Midbrain (tissue), 1 donor: Measurements from ENCODE around the gene TLDC2.
A peak's percentile ranks its signal among the peaks of the same experiment; 100 is the strongest.

Experiments
- DNase-seq: peaks from one replicate; lab custom pipeline; 2025; lab: John Stamatoyannopoulos, UW

TLDC2 gene

DNA sequence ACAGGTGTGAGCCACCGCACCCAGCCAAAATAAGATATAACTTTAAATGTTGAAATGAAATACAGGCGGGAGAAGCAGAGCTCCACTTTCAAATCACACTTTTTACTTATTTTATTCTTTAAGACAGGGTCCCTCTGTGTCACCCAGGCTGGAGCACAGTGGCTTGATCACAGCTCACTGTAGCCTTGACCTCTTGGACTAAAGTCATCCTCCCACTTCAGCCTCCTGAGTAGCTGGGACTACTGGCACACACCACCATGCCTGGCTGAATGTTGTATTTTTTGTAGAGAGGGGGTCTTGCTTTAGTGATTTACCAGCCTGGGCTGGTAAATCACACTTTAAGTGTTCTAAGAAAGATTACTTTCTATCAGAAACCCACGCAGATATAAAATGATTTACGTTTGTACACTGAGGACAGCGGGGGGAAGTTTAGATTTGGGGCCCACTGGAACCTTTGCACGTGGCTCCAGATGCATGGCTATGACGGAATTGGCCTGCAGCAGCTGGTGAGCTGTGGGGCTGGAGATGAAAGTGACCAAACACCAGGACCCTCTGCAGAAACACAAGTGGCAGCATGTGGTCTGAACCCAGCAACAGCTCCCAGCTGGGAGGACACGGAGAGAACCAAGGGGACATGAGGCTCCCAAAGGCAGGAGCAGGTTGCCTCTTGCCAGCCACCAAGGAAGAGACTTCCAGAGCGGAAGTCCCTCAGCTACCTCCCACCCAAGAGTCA is 26.4 kb upstream of the TLDC2 start:
- no peak for DNase-seq

DNA sequence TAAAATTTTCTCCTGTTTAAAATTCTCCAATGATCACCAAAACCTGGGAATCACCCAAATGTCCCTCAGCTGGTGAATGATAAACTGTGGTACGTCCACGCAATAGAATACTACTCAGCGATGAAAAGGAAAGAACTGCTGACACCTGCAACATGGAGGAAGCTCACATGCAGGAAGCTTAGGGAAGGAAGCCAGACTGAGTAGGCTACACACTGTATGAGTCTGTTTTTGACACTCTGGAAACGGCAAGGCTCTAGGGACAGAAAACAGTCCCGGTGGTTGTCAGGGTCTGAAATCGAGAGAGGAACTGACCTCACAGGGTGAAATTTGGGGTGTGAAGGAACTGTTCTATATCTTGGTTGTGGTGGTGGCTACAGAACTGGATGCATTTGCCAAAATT is 25.2 kb upstream of the TLDC2 start:
- DNase-seq = no peak

DNA sequence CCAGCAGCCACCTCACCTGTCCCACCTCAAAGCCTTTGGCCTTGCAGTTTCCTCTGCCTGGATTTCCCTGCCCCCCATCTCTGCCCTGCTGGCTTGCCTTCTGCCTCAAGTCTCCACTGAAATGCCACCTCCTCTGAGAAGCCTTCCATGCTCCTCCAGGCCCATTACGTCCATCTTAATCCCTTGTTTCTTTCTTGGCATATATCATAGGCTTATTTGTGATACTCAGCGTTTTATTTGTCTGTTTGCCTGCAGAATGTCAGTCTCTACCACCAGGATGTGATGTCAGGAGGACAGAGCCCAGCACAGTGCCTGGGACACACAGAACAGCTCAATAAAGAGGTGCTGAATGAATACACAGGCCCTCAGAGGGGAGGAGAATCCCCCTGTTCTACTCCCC is 24.4 kb upstream of the TLDC2 start:
- no peak for DNase-seq

DNA sequence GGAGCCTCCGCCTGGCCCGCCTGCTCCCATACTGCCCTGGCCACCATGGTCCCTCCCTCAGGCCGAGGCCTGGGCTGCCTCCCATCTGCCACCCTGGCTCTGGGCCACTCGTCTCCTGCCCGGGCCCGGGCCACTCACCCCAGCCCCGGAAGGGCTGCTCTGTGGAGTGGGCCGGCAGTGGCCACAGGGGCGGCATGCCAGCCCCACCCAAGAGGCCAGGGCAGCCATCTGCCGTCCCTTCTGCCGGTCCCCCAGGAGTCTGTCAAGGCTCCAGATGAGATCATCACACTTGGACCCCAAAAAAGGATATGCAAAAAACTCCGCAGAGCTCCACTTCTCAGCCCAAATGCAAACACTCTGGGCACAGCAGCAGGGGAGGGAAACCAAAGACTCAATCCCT is 23.8 kb upstream of the TLDC2 start:
- peak; percentile 38 for DNase-seq

DNA sequence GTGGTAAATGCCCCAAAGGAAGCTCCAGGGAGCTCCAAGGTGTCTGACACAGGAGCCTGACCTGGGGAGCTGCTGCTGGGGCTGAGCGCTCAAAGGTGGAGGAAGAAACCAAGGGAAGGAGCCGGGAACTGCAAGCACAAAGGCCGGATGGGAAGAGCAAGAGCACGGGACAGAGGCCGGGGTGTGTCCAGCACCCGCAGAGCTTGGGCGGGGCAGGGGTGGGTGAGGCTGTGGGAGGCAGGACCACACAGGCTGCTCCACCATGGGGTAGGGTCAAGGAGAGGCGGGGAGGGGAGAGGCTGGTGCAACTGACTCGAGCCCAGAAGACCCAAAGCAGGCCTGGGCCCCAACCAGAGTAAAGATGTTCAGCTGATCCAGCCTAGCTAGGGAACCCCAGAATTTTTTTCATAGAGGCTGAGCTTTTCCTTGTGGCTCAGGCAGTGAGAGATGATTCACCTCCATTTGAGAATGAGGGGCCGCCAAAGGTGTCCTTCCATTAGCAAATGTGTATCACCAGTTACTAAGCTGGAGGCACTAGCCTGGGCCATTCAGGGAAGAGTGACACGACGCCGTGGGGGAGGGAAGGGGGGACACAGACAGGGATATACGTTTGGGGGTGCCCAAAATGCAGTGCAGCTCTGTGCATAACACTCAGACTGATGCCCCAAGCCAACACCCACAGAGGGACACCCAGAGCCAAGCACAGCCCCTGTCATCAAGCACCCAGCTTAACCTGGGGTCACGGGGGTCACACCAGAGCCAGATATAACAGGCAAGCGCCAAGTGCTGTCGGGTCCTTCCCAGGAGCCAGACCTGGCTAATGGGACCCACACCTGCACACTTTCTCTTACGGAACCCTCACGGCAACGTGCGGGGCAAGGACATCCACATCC is 21.3 kb upstream of the TLDC2 start:
- DNase-seq = no peak

DNA sequence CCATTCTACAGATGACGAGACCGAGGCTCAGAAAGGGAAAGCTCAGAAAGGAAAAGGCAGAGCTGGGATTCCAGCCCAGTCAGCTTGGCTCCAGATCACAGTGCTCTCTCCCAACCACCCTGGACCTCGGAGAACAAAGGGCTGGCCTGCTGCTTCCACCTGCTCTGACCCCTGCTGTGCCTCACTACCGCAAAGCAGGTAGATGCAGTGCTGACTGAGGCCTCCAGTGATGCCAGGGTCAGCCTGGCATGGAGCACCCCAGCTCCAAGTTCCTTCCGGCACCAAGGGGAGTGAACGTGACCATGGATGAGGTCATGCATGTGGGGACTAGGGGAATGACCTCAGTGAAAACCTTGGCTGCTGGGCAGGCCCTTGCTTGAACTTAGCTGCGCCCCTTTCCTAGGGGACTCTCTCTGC is 20.7 kb upstream of the TLDC2 start:
- peak; percentile 20 for DNase-seq

DNA sequence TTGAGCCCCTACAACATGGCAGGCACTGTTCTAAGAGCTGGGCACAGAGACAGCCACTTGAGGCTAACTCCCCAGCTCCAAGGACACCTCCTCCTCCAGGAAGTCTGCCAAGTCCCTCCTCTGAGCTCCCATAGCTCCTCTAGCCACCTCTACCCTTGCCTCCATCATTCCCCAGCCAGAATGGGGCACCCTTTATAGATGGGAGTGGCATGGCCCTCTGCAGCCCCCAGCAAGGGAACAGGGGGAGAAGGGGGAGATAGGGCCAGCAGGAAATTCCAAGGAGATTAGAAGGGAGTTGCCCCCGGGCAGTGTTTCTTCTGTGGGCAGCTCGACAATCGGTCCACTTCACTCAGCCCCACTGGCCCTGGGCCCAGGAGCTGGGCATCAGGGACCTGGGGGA is 19.7 kb upstream of the TLDC2 start:
- DNase-seq = no peak

DNA sequence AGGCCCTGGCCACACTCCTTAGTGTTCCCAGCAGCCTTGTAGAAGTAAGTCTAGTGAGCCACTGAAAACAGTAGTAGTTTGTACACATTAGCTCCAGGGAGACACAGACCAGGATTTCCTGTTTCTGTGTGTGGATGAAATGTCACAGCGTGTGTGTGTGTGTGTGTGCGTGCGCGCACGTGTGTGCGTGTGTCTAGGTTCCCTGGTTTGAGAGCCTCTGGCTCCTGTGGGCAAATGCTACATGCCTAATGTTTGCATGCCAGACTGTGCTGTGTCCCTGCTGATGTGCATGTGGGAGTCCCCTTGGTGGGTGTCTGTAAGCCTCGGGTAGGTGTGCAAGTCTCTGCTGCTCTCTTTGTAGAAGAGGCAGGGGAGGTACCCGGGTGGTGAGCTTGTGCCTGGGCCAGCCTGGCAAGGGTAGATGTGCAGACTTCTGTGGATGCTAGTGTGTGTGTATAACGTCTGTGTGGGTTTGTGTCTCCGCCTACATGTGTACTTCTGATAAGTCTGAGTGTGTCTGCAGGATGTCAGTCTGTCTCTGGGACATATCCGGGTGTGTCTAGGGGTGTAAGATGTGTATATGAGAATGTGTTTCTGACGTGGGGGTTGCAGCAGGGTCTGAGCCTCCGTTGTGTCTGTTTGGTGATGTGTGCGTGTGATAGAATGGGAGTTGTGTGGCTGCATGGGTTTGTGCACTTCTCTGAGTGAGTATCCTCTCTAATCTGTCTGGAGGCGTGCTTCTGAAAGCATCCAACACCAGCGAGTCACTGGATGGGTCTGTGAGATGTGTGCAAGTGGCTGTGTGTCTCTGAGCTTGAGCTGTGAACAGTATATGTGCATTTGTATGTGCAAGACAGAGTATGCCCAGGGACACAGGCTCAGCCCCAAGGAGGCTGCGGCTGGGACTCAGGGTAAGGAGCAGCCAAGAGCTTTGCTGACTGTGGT is 19.0 kb upstream of the TLDC2 start:
- no peak for DNase-seq

DNA sequence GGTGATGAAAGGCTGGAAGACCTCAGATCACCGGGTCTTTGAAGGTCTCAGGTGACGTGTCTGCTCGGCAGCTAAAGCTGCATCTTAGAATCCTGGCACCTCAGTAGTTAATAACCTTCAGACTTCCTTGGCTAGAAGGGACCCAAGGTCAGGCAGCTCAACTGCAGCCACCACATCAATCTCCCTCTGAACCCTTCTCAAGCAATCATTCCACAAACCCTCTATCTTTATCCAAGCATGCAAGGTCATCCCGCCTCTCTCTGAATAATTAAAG is 16.7 kb upstream of the TLDC2 start:
- no peak for DNase-seq

DNA sequence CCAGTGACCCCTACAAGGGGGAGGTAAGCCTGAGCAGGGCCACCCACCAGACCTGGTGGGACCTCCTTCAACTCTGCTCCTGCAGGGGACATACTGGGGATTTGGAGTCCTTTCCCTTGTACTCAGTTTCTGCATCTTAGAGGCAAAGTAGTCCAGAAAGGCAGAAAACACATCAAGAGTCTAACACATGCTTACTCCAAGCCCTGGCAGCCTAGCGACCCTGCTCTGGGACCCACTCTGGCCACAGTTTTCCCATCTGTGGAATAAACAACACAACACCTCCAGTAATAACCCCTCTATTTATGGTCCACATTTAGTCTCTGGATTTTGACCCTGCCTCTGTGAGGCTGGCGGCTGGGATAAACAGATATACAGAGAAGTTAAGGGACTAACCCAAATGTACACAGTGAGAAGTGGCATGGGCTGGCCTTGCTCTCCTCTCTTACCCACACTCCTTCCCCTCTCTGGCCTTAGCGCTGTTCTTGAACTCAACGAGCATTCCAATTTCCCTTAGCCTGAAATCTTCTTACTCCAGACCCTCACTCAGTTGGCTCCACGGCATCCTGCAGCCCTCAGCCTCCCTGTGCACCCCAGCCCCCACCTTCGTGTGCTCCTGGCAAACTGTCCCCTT is 16.1 kb upstream of the TLDC2 start:
- no peak for DNase-seq

DNA sequence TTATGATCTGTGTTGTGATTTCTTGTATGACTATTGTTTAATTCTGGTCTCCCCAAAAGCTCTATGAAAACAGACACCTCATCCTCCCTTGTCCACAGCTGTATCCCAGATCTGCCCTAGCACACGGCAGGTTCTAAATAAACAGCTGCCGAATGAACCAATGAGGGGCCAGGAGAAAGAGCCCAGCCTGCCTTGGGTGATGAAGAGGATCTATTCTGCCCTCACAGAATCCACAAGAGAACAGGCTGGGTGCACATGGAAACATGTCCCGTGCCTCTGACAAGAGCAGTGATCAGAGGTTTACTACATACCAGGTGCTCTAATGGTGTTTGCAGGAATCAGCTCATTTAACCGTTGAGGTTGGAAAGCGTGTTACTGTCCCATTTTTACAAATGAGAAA is 15.6 kb upstream of the TLDC2 start:
- DNase-seq = no peak

DNA sequence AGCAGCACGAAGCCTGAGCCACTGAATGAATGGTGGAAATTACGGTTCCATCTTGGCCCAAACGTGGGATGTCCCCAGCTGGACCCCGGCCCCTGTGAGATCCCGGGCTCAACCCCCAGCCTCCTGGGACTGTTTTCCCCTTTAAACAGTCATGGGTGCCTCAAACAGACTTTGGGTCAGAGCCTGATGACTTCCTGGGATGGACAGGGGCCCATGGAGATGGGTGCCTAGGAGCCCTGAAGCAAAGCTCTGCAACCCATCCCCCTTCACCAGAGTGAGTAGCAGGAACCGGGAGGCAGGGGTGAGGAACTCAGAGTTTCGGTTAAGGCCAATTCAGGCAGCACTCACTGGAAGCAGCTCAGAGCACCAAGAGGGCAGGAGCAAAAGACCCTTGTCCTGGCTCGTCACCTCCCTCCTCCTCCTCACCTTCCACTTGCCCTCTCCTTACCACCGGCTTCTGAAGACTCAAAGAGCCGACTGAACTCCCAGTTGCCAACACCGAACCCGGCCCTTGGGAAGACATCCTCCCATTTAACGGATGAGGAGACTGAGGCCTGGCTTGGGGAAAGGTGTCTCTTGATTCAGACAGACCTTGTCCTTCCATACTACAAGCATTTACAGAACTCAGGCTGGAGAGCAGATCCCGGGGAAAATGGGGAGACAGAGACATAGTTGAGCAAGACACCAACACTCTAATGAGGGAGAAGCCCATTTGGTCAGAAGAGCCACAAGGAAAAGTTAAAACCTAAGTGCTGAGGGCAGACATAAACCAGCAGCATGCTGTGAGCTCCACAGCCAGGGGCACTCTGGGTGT is 14.9 kb upstream of the TLDC2 start:
- DNase-seq = no peak

DNA sequence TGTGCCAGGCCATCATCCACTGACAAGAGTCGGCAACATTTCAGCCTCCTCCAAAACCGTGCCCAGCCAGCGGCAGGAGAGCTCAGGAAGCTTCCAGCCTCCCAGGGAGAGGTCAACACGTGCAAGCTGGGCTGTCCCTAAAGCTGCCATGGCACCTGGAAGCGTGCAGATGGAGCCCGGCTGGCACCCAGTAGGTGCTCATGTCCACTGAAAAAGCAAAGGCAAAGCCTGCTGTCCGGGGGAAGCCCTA is 14.4 kb upstream of the TLDC2 start:
- no peak for DNase-seq

DNA sequence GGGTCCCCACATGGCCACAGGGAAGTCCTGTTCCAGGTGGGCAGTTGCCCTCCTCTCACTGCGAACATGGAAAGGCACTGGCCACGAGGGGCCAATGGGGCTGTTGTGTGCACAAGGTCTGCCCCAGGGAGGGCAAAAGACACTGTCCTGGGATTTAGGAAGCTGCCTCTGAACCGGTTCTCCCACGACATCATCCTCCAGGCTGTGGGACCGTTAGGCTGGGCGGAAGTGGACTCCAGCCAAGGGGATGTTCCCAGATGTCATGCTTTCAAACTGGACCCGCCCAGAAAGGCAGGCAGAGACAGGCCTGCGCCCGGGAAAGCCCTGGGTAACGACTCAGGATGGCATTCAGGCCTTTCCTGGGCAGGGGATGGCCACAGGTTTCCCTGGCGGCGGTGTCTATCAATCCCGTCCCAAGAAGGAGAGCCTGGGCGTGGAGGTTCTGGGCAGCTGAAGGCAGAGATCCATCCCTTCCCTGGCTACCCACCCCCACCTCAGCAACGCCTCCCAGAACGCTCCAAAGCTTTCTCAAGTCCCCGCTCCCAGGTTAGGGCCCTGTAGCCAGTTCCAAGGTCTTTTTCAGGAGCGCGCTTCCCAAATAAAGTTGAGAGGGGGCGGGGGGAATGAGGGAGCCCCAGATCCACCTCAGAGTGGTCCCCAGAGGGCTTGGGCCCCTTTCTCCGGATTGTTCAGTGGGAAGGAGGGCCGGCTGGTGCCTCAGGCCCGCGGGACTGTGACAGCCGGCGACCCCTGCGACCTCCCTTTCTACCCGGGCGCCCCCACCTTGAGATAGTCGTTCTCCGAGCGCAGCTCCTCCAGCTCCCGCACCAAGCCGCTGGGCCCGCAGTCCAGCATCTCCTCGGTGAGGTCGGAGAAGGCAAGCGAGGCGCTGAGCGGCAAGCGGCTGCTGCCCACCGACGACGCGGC is 13.8 kb upstream of the TLDC2 start:
- peak; percentile 80 for DNase-seq

DNA sequence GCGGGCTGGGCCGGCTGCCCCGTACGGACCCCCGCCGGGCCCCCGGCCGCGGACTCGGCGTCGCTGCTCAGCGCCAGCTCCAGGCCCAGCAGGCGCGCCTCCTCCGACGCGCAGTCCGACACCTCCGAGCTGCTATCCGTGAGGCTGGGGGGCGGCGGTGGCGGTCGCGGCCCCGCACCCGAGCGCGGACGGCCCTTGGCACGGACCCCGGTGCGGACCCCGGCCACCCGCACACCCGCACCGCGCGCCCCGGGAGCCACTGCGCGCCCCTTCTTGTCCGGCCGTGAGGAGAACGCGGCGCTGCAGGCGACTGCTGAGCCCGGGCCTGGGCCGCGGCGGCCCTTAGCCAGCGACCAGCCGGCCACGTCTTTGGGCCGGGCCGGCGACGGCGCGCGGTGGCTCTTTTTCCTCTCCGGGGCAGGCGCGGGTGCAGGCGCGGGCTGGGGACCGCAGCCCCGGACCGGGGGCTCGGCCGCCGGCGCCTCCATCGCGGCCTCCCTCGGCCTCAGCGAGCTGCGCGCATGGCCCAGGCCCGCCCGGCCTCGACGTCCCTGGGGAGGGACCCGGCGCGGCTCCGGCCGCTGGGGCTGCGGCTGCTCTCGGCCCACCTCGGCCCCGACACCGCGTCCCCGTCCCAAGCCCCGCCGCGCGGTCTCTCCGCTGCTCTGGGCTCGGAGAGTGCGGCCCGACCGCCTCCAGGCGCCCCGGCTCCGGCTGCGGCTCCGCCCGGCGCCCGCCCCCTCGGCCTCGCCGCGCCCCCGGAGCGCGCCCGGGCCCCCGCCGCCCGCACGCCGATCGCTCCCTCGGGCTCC is 12.9 kb upstream of the TLDC2 start:
- DNase-seq = no peak

DNA sequence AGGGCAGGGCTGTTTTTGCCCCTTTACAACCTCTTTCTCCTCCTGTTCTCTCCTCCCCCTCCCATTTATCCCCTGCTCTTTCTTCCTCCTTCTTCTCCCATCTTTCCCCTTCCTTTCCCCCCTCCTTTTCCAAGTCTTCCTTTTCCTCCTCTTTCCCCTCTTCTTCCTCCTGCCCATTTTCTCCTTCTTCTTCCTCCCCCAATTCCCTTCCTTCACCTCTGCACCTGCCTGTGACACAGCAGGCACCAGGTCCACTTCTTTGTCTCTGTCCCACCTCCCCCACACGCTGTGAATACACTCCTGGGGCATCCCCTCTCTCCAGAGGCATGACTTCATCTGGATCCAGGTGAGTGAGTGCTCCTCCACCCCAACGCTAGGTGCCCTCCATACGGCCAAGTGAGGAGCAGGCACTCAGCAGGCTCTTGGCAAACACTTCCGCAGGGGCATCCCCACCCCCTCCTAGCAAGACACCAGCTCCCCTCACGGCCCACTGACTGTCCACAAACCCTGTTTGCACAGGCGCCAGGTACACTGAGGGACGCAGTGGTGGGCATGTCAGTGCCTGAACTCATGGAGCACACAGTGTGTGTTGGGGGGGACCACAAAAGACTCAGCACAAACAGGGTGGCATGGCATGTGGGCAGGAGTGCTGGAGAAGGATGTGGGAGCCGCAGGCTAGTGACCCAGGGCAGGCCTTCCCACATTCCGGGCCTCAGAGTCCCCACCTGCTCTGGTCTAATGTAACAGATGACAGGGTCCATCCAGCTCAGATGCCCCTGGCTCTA is 10.7 kb upstream of the TLDC2 start:
- DNase-seq = no peak

DNA sequence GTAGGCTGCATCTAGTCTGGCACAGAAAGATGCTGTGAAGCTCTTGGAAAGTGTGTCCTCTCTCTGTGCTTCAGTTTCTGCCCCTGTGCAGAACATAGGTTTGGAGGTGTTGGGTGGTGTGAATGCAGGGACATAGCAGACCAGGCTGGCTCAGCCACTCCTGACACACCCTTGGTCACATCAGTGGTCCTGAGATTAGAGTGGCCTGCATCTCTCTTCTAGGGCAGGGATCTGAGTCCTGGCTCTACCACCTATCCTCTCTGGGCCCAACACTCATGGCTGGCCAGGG is 10.1 kb upstream of the TLDC2 start:
- DNase-seq = no peak

DNA sequence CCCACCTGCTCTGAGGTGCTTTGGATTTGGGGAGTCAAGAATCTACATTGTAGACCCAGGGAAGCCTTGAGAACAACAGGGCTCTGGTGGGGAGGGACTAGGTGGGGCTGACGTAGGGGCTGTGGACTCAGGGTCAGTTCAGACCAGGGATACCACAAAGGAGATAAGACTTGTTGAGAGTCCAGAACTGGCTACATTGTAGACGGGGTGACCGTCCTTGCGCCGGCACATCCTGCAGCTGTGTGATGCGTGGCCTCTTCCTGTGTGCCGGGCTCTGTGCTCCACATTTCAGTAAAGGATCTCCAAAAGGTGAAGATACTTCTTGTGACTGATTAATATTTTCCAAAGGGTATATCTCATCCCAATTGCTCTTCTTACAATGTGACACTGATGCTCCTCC is 9.8 kb upstream of the TLDC2 start:
- DNase-seq = no peak
